Transverse colon (tissue), 3 donors: ENCODE measurements around the gene CNPY2.

Experiments used
- CTCF ChIP-seq, 5 experiments: fragments of 200-600 bp in 3 of 5; fragments of 450-650 bp in 2 of 5; sonication (generic) in 3 of 5; IDR thresholded peaks; 1 replicate in 2 of 5; 2 replicates in 3 of 5; pipeline ENCODE4 v1.5.1; 2016 to 2017; ENCODE audit warnings: antibody characterized with exemption in 5 of 5, inconsistent platforms in 3 of 5, mild to moderate bottlenecking in 2 of 5, moderate library complexity in 1 of 5
- EP300 ChIP-seq: sonication (generic); formaldehyde crosslinking; IDR thresholded peaks from one replicate; pipeline ENCODE4 v1.6.1; 2017; ENCODE audit warnings: antibody characterized with exemption, low read depth

GRCh38 chr12:56315622-56316473, at the start of gene CNPY2:
- TF ChIP-seq EP300 (peak; percentile 27), CTCF (IDR thresholded peaks at IDR 0.05) (peak in 3 of 5 experiments; percentile 17 to 34 (median 33))
